Keratinocyte (primary cell): Measurements from ENCODE around the gene ETDA.
"Not testable (repeated sequence)": the region's sequence is repeated elsewhere in the genome, so short reads cannot be mapped to it uniquely, and the experiment has no call there.

Experiments
- CTCF ChIP-seq, 3 experiments: IDR thresholded peaks in 1 of 3; conservative IDR thresholded peaks in 1 of 3; optimal IDR thresholded peaks in 1 of 3; 2 replicates in 2 of 3; 3 replicates in 1 of 3; pipeline versions ENCODE3 to v1.5.1; 2011; ENCODE audit warnings: low read length in 3 of 3, mild to moderate bottlenecking in 3 of 3, moderate library complexity in 2 of 3, control low read depth in 1 of 3, inconsistent platforms in 1 of 3; ENCODE audit not compliant: insufficient read depth in 2 of 3; ENCODE audit errors: extremely low read depth in 1 of 3
- EZH2 ChIP-seq: IDR thresholded peaks from one replicate; pipeline ENCODE4 v1.6.1; 2012; ENCODE audit warnings: inconsistent platforms, mild to moderate bottlenecking, low read length, moderate library complexity

- TF ChIP-seq CTCF (optimal IDR thresholded peaks at IDR 0.05 in 1 of 3, IDR thresholded peaks at IDR 0.05 in 1 of 3, conservative IDR thresholded peaks at IDR 0.05 in 1 of 3; ENCODE audit: extremely low read depth in 1 of 3, insufficient read depth in 2 of 3, low read length in 3 of 3); EZH2: not testable (repeated sequence)
Observed at GRCh38 chrX:135256087-135256684, 4.3 kb downstream of the ETDA start.
